Colon (tissue), 2 donors: ENCODE measurements around the gene PRPS1.
A peak's percentile ranks its signal among the peaks of the same experiment; 100 is the strongest.
"Not testable (repeated sequence)": the region's sequence is repeated elsewhere in the genome, so short reads cannot be mapped to it uniquely, and the experiment has no call there.

Experiments used
- FAIRE-seq: peaks from 2 replicates; lab custom pipeline; 2012; peaks lifted over from hg19 to GRCh38; lab: Jason Lieb, UNC
- donor health status: control.
- donor health status: control.

PRPS1 gene

GRCh38 chrX:107630031-107630689, 1.9 kb downstream of the PRPS1 start:
- FAIRE-seq, result no peak

- FAIRE-seq, result no peak
These were observed 4.0 kb downstream of the PRPS1 start for GRCh38 chrX:107632346-107632745.

- no peak for FAIRE-seq
These were observed 18.4 kb downstream of the PRPS1 start for GRCh38 chrX:107646735-107647134.

GRCh38 chrX:107648332-107648731, 20.0 kb downstream of the PRPS1 start:
- no peak for FAIRE-seq

- FAIRE-seq, result no peak
These were observed 26.2 kb downstream of the PRPS1 start for GRCh38 chrX:107654566-107654871.

- no peak for FAIRE-seq
These were observed 26.8 kb downstream of the PRPS1 start for GRCh38 chrX:107654872-107655761.

GRCh38 chrX:107656978-107657377, 28.7 kb downstream of the PRPS1 start:
- no peak for FAIRE-seq

GRCh38 chrX:107658660-107659059, 30.4 kb downstream of the PRPS1 start:
- no peak for FAIRE-seq

- no peak for FAIRE-seq
These were observed 31.0 kb downstream of the PRPS1 start for GRCh38 chrX:107659286-107659685.

- FAIRE-seq, result peak; percentile 84
These were observed 31.5 kb downstream of the PRPS1 start for GRCh38 chrX:107659768-107660167.

- FAIRE-seq, result no peak
These were observed 33.8 kb downstream of the PRPS1 start for GRCh38 chrX:107662145-107662544.

- FAIRE-seq, result no peak
These were observed 34.5 kb downstream of the PRPS1 start for GRCh38 chrX:107662824-107663223.

GRCh38 chrX:107666931-107667330, 38.6 kb downstream of the PRPS1 start:
- FAIRE-seq, result no peak

GRCh38 chrX:107667426-107667825, 39.1 kb downstream of the PRPS1 start:
- FAIRE-seq, result no peak

- not testable (repeated sequence) for FAIRE-seq
These were observed 40.4 kb downstream of the PRPS1 start for GRCh38 chrX:107668710-107669109.

- FAIRE-seq, result no peak
These were observed 41.0 kb downstream of the PRPS1 start for GRCh38 chrX:107669261-107669660.

GRCh38 chrX:107669885-107670628, 41.7 kb downstream of the PRPS1 start:
- no peak for FAIRE-seq

GRCh38 chrX:107671256-107671655, 42.9 kb downstream of the PRPS1 start:
- not testable (repeated sequence) for FAIRE-seq

GRCh38 chrX:107672955-107673378, 44.7 kb downstream of the PRPS1 start:
- FAIRE-seq, result no peak

GRCh38 chrX:107673431-107673830, 45.1 kb downstream of the PRPS1 start:
- no peak for FAIRE-seq

GRCh38 chrX:107673933-107674479, 45.7 kb downstream of the PRPS1 start:
- no peak for FAIRE-seq
